ENCODE results near the gene BTG1. TPM values are rescaled to one million over a fixed set of nuclear protein-coding genes. Genes with fewer than 3 reads are reported as not detected.

Gene BTG1
- total and polyA plus RNA-seq, 2 of the 8 experiments (the other 6 are each of a cell fraction or from before 2014, with no cell fraction given) = 17.1 to 32.7 TPM

DNA sequence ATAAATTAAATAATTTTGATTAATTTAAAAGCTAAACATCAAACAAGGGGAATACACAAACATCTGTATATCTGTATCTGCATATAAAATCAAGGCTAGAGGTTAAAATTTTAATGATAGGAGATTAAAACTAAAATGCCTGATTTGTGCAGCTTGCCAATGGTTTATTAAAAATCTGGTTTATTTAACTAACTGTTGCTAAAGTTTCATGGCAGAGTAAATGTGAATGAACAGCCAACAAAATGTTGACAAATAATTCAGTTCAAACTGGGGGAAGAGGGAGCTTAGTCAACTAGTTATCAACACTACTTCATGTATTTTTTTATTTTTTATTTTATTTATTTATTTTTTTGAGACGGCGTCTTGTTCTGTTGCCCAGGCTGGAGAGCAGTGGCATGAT, 43.0 kb downstream of the BTG1 start:
- Histone ChIP-seq H4K91ac (replicated peaks; ENCODE audit: insufficient read length, low read length) (no peak overlapping the region), H3K36me3 (ENCODE audit: control insufficient read depth in 2 of 4, insufficient read depth in 4 of 4, low read length in 3 of 4) (no peaks in the 10 kb centered on the region), H3K79me2 (ENCODE audit: control insufficient read depth in 1 of 2, insufficient read depth in 2 of 2, low read length in 2 of 2) (peaks cover 0 to 16% of the 10 kb centered on the region in 2 experiments; a peak in 2 of 4 replicates), H3K14ac (ENCODE audit: insufficient read length) (no peak overlapping the region), H3K27ac (ENCODE audit: low read depth, low read length) (no peak overlapping the region), H2AFZ (ENCODE audit: low read length) (no peak overlapping the region), H2BK20ac (ENCODE audit: low read length) (no peak overlapping the region), H3K56ac (replicated peaks; ENCODE audit: insufficient read length, low read depth, low read length) (no peak overlapping the region), H2AK5ac (ENCODE audit: low read depth, low read length) (no peak overlapping the region), H4K5ac (ENCODE audit: insufficient read length, low read depth, low read length) (no peak overlapping the region), H3K23me2 (ENCODE audit: low read depth, low read length) (no peaks in the 10 kb centered on the region), H3K4me1 (replicated peaks in 1 of 4; ENCODE audit: control insufficient read depth in 3 of 4, insufficient read depth in 4 of 4, low read length in 3 of 4) (peaks cover 0 to 8% (median 5%) of the 10 kb centered on the region in 4 experiments; a peak in 6 of 7 replicates), H4K20me1 (replicated peaks in 1 of 2; ENCODE audit: control insufficient read depth in 1 of 2, insufficient read depth in 2 of 2, low read length in 2 of 2) (no peaks in the 10 kb centered on the region), H2BK5ac (ENCODE audit: low read depth, low read length) (no peak overlapping the region), H3K9me3 (ENCODE audit: insufficient read depth in 2 of 2, low read depth in 1 of 2, low read length in 1 of 2) (no peaks in the 10 kb centered on the region), H3K4me3 (ENCODE audit: extremely low read depth in 1 of 4, insufficient read depth in 2 of 4, low read depth in 3 of 4, low read length in 4 of 4) (no peak overlapping the region), H2BK12ac (ENCODE audit: low read depth, low read length) (no peak overlapping the region), H3K79me1 (ENCODE audit: low read depth, low read length) (no peaks in the 10 kb centered on the region), H3K4me2 (ENCODE audit: insufficient read depth in 1 of 2, low read depth in 2 of 2, low read length in 2 of 2) (no peak overlapping the region), H2BK15ac (ENCODE audit: low read length) (no peak overlapping the region), H4K8ac (ENCODE audit: extremely low read depth, insufficient read depth, low read length) (no peak overlapping the region), H3K18ac (ENCODE audit: extremely low read depth, low read length) (no peak overlapping the region), H3K23ac (ENCODE audit: insufficient read length) (no peak overlapping the region), H3K27me3 (replicated peaks in 1 of 4; ENCODE audit: control insufficient read depth in 3 of 4, extremely low read depth in 1 of 4, insufficient read depth in 3 of 4, low read length in 3 of 4) (no peaks in the 10 kb centered on the region), H3K4ac (replicated peaks; ENCODE audit: insufficient read length, low read depth, low read length) (no peak overlapping the region), H3K9ac (replicated peaks in 1 of 4; ENCODE audit: extremely low read depth in 1 of 4, low read depth in 3 of 4, low read length in 3 of 4) (no peak overlapping the region), H2BK120ac (replicated peaks; ENCODE audit: low read depth, low read length) (no peak overlapping the region)
- ChIA-PET POLR2A (ENCODE audit: partially characterized antibody) (interaction anchor here (2.1 kb wide), 1 partner anchor 43 kb away, joined by 7 read pairs; the partner anchor contains the start of gene BTG1), CTCF (ENCODE audit: partially characterized antibody) (interaction anchor here (1.4 kb wide), 1 partner anchor 13 kb away, joined by 5 read pairs; no protein-coding TSS in a partner anchor)
- DNase-seq (ENCODE audit: low read depth in 1 of 2, low spot score in 2 of 2) = no peak
- 100% methylated on average over 2 of the region's 2 CpGs; no CpG with 5 or more reads in 1 of the 2 experiments for WGBS, 2 experiments (ENCODE audit: extremely low coverage in 1 of 2, insufficient coverage in 1 of 2, insufficient read length in 1 of 2, insufficient replicate concordance in 2 of 2, low coverage in 1 of 2, low lambda C conversion rate in 2 of 2, missing lambda C conversion rate in 1 of 2)
- FAIRE-seq = no peak
- TF ChIP-seq RXRA (IDR thresholded peaks at IDR 0.05; ENCODE audit: insufficient read depth, low read depth, low read length) = no peak
